A549 (cell line): ENCODE measurements around the gene CUX1.
"Not testable (repeated sequence)": the region's sequence is repeated elsewhere in the genome, so short reads cannot be mapped to it uniquely, and the experiment has no call there.

Source experiments
- BHLHE40 ChIP-seq: IDR thresholded peaks from 2 replicates; pipeline ENCODE4 v1.6.1; 2012; ENCODE audit warnings: low read depth, low read length, inconsistent platforms
- CEBPB ChIP-seq, 2 experiments: fragments of >200 bp in 1 of 2; sonication (Bioruptor Twin) in 1 of 2; formaldehyde crosslinking in 1 of 2; IDR thresholded peaks; 2 replicates each; pipeline ENCODE4 v1.6.1; 2012 to 2016
- CTCF ChIP-seq: fragments of >200 bp; sonication (Bioruptor Twin); formaldehyde crosslinking; IDR thresholded peaks from 3 replicates; pipeline ENCODE4 v1.5.1; 2016
- RCOR1 ChIP-seq: fragments of 150-350 bp; IDR thresholded peaks from 2 replicates; pipeline ENCODE4 v1.6.1; 2014; ENCODE audit warnings: antibody characterized with exemption, low read length, low read depth

GRCh38 chr7:101822632-101823031 is 5.2 kb downstream of the CUX1 start:
- TF ChIP-seq CEBPB (IDR thresholded peaks at IDR 0.05); CTCF; RCOR1; BHLHE40: not testable (repeated sequence)
